HCT116 (cell line): Measurements from ENCODE around the gene LRRC56. TPM values are rescaled to one million over a fixed set of nuclear protein-coding genes. Genes with fewer than 3 reads are reported as not detected.

Experiments used
- ATAC-seq: fragments of 200-7000 bp; cut with Tn5 transposase; 2 replicates; pipeline ENCODE4 v1.9.1; 2020; ENCODE audit warnings: mild to moderate bottlenecking, moderate library complexity
- BruUV-seq: library from RNA; stranded (reverse); fragments of 400-500 nt; replicated peaks from 2 replicates; lab custom pipeline; 2021; lab: Mats Ljungman, UMichigan
- CTCF ChIA-PET: fragments of 300-600 bp; sonication (Branson Sonifier 250); formaldehyde crosslinking; loops from one replicate; lab custom pipeline; 2021; ENCODE audit warnings: antibody characterized with exemption; lab: Charles Lee
- POLR2A ChIA-PET: fragments of 300-600, 350-600 bp; sonication (Branson Sonifier 250); formaldehyde crosslinking; loops from one replicate; lab custom pipeline; 2021; ENCODE audit warnings: antibody characterized with exemption; lab: Charles Lee
- RAD21 ChIA-PET, 2 experiments: fragments of 300-600 bp; sonication (Branson Sonifier 250); formaldehyde crosslinking; loops; one replicate each; lab custom pipeline; 2023; ENCODE audit warnings: low total read pairs in 2 of 2; ENCODE audit not compliant: uncharacterized antibody in 2 of 2, unreplicated experiment in 2 of 2, low non-redundant PET in 1 of 2; lab: Charles Lee
- DNase-seq: peaks from one replicate; pipeline ENCODE4 v3.0.0-alpha.2; 2010; ENCODE audit warnings: low read depth, low spot score
- H2AFZ ChIP-seq: fragments of 200-600 bp; shearing (Covaris generic), sonication (generic); 2 replicates; pipeline ENCODE4 v1.6.1; 2017; ENCODE audit warnings: low read depth, mixed run types, mixed read lengths, antibody characterized with exemption, low read length; ENCODE audit not compliant: poor library complexity, severe bottlenecking
- H3K27ac ChIP-seq: 2 replicates; pipeline ENCODE4 v1.5.1; 2012; ENCODE audit warnings: low read depth, low read length
- H3K27me3 ChIP-seq: fragments of 200-600 bp; sonication (generic); 2 replicates; pipeline ENCODE4 v1.6.1; 2016; ENCODE audit warnings: mixed run types, low read length, mixed read lengths; ENCODE audit not compliant: insufficient read depth
- H3K36me3 ChIP-seq, 2 experiments: fragments of 200-500 bp in 1 of 2; fragments of 200-600 bp in 1 of 2; sonication (Bioruptor generic) in 1 of 2; sonication (generic) in 1 of 2; 2 replicates each; pipeline versions ENCODE4 v1.5.1 to v1.6.1; 2014 to 2016; ENCODE audit warnings: low read length in 2 of 2, inconsistent platforms in 1 of 2, mixed read lengths in 1 of 2, mixed run types in 1 of 2; ENCODE audit not compliant: insufficient read depth in 2 of 2, control insufficient read depth in 1 of 2
- H3K4me1 ChIP-seq, 2 experiments: fragments of 200-600 bp in 1 of 2; sonication (generic) in 1 of 2; 2 replicates each; pipeline versions ENCODE4 v1.5.1 to v1.6.1; 2012 to 2017; ENCODE audit warnings: low read length in 2 of 2, inconsistent platforms in 1 of 2, mild to moderate bottlenecking in 1 of 2, mixed read lengths in 1 of 2, mixed run types in 1 of 2, moderate library complexity in 1 of 2; ENCODE audit not compliant: insufficient read depth in 2 of 2, control insufficient read depth in 1 of 2
- H3K4me2 ChIP-seq: fragments of 200-600 bp; sonication (generic); 2 replicates; pipeline ENCODE4 v1.6.1; 2017; ENCODE audit warnings: mixed run types, low read length, mixed read lengths
- H3K4me3 ChIP-seq, 2 experiments: fragments of 200-600 bp in 1 of 2; sonication (generic) in 1 of 2; replicated peaks in 1 of 2; 2 replicates each; pipeline ENCODE4 v1.5.1; 2011 to 2016; ENCODE audit warnings: low read length in 2 of 2, control low read depth in 1 of 2, low read depth in 1 of 2, mild to moderate bottlenecking in 1 of 2, mixed read lengths in 1 of 2, mixed run types in 1 of 2
- H3K79me2 ChIP-seq: fragments of 200-600 bp; sonication (generic); 2 replicates; pipeline ENCODE4 v1.6.1; 2017; ENCODE audit warnings: mild to moderate bottlenecking, mixed run types, low read length, moderate library complexity, mixed read lengths; ENCODE audit not compliant: insufficient read depth
- H3K9ac ChIP-seq: fragments of 200-600 bp; sonication (generic); 2 replicates; pipeline ENCODE4 v1.6.1; 2016; ENCODE audit warnings: low read length, mixed read lengths
- H3K9me2 ChIP-seq: fragments of 200-600 bp; sonication (generic), shearing (Covaris generic); 2 replicates; pipeline ENCODE4 v1.6.1; 2017; ENCODE audit warnings: mixed run types, mild to moderate bottlenecking, moderate library complexity; ENCODE audit not compliant: insufficient read depth
- H3K9me3 ChIP-seq, 2 experiments: fragments of 200-500 bp in 1 of 2; fragments of 200-600 bp in 1 of 2; sonication (Bioruptor generic) in 1 of 2; sonication (generic) in 1 of 2; 2 replicates each; pipeline ENCODE4 v1.6.1; 2014 to 2017; ENCODE audit warnings: low read length in 2 of 2, mixed read lengths in 2 of 2, inconsistent platforms in 1 of 2, low read depth in 1 of 2, mild to moderate bottlenecking in 1 of 2, mixed run types in 1 of 2, moderate library complexity in 1 of 2; ENCODE audit not compliant: control insufficient read depth in 1 of 2, insufficient read depth in 1 of 2
- H4K20me1 ChIP-seq: fragments of 200-600 bp; sonication (generic), shearing (Covaris generic); 2 replicates; pipeline ENCODE4 v1.6.1; 2017; ENCODE audit warnings: mixed run types, mild to moderate bottlenecking, moderate library complexity; ENCODE audit not compliant: insufficient read depth
- ATF3 ChIP-seq: IDR thresholded peaks from 2 replicates; pipeline ENCODE4 v1.6.1; 2012
- CBX3 ChIP-seq: IDR thresholded peaks from 2 replicates; pipeline ENCODE4 v1.6.1; 2012; ENCODE audit warnings: low read depth
- CEBPB ChIP-seq: IDR thresholded peaks from 2 replicates; pipeline ENCODE4 v1.6.1; 2012; ENCODE audit warnings: low read depth
- CTCF ChIP-seq, 3 experiments: fragments of 200-600 bp in 1 of 3; sonication (generic) in 1 of 3; IDR thresholded peaks in 2 of 3; conservative IDR thresholded peaks in 1 of 3; 2 replicates each; pipeline ENCODE4 v1.5.1; 2012 to 2017; ENCODE audit warnings: low read depth in 2 of 3, low read length in 2 of 3, antibody characterized with exemption in 1 of 3, borderline replicate concordance in 1 of 3, control low read depth in 1 of 3, mild to moderate bottlenecking in 1 of 3, mixed read lengths in 1 of 3, mixed run types in 1 of 3, moderate library complexity in 1 of 3; ENCODE audit not compliant: insufficient read depth in 1 of 3
- ELF1 ChIP-seq: IDR thresholded peaks from 2 replicates; pipeline ENCODE4 v1.6.1; 2012; ENCODE audit warnings: low read depth, borderline replicate concordance
- EZH2 ChIP-seq: fragments of 200-600 bp; sonication (generic); IDR thresholded peaks from 2 replicates; pipeline ENCODE4 v1.6.1; 2017; ENCODE audit warnings: antibody characterized with exemption, mixed run types
- EZH2phosphoT487 ChIP-seq: fragments of 200-600 bp; IDR thresholded peaks from 2 replicates; pipeline ENCODE4 v1.6.1; 2018; ENCODE audit warnings: antibody characterized with exemption, borderline replicate concordance
- FOSL1 ChIP-seq: IDR thresholded peaks from 2 replicates; pipeline ENCODE4 v1.6.1; 2012; ENCODE audit warnings: low read depth
- POLR2A ChIP-seq: IDR thresholded peaks from 2 replicates; pipeline ENCODE4 v1.7.0; 2011; ENCODE audit warnings: borderline replicate concordance; ENCODE audit not compliant: insufficient read depth, insufficient read length; ENCODE audit errors: extremely low read depth
- POLR2AphosphoS5 ChIP-seq: IDR thresholded peaks from 2 replicates; pipeline ENCODE4 v1.6.1; 2011; ENCODE audit warnings: mild to moderate bottlenecking, low read depth, low read length, moderate library complexity
- REST ChIP-seq: IDR thresholded peaks from 2 replicates; pipeline ENCODE4 v1.6.1; 2012; ENCODE audit warnings: low read depth
- SIN3A ChIP-seq: IDR thresholded peaks from 2 replicates; pipeline ENCODE4 v1.6.1; 2012; ENCODE audit warnings: low read depth
- SRF ChIP-seq: IDR thresholded peaks from 2 replicates; pipeline ENCODE4 v1.6.1; 2012; ENCODE audit warnings: low read depth
- ZFX ChIP-seq: fragments of 450-650 bp; IDR thresholded peaks from 2 replicates; pipeline ENCODE4 v1.6.1; 2017
- intact Hi-C: fragments of 100-400 bp; cut with micrococcal nuclease; formaldehyde crosslinking; loops from 2 replicates; pipeline ENCODE4 v1.10.0; 2022
- total RNA-seq: library from RNA; stranded (reverse); gene quantifications from one replicate; pipeline ENCODE4 v1.2.1, GENCODE V29; 2021; ENCODE audit not compliant: unreplicated experiment

The LRRC56 gene
- total RNA-seq, 1 experiment from 2014 or later = 9.1 TPM

GRCh38 chr11:521177-521688 lies 16.1 kb upstream of the LRRC56 start:
- Histone ChIP-seq H3K4me1 (peaks cover 4 to 5% of the 10 kb centered on the region in 2 experiments; a peak in 3 of 4 replicates), H3K27me3 (no peaks in the 10 kb centered on the region), H3K36me3 (no peaks in the 10 kb centered on the region), H3K79me2 (no peaks in the 10 kb centered on the region), H3K9me2 (no peaks in the 10 kb centered on the region), H2AFZ (no peak overlapping the region), H3K4me2 (no peak overlapping the region), H3K9me3 (peaks cover 0 to 10% of the 10 kb centered on the region in 2 experiments; a peak in 1 of 4 replicates), H4K20me1 (no peaks in the 10 kb centered on the region), H3K9ac (no peak overlapping the region), H3K27ac (no peak overlapping the region), H3K4me3 (no peak overlapping the region)
- CTCF ChIA-PET = no interaction called here
- DNase-seq (no peak), ATAC-seq (no peak)
- POLR2A ChIA-PET = no interaction called here
- RAD21 ChIA-PET = no interaction called here
- intact Hi-C loops = no loop called here
- TF ChIP-seq CEBPB (no peak), ZFX (no peak), ELF1 (no peak), POLR2AphosphoS5 (no peak), POLR2A (no peak), SRF (no peak), EZH2 (no peak)
- BruUV-seq = no TSS peak

GRCh38 chr11:526192-526591 lies 11.1 kb upstream of the LRRC56 start:
- intact Hi-C loops = no loop called here
- H3K27ac ChIP-seq = no peak overlapping the region
- H3K36me3 ChIP-seq = peaks cover 0 to under 1% of the 10 kb centered on the region in 2 experiments; a peak in 1 of 4 replicates
- H3K4me2 ChIP-seq = no peak overlapping the region
- H4K20me1 ChIP-seq = no peaks in the 10 kb centered on the region
- CTCF ChIA-PET = no interaction called here
- H3K27me3 ChIP-seq = no peaks in the 10 kb centered on the region
- ATAC-seq = no peak
- RAD21 ChIA-PET = no interaction called here
- no peaks in the 10 kb centered on the region for H3K79me2 ChIP-seq
- no peak overlapping the region for H3K4me3 ChIP-seq
- DNase-seq = no peak
- H3K9ac ChIP-seq = no peak overlapping the region
- no peaks in the 10 kb centered on the region for H3K9me2 ChIP-seq
- no peaks in the 10 kb centered on the region; a peak in 1 of 4 replicates for H3K9me3 ChIP-seq
- no peak overlapping the region for H2AFZ ChIP-seq
- no peaks in the 10 kb centered on the region for H3K4me1 ChIP-seq
- no TSS peak for BruUV-seq
- TF ChIP-seq EZH2phosphoT487 (no peak), CBX3 (no peak), ATF3 (no peak), FOSL1 (no peak), REST (no peak), CEBPB (no peak), CTCF (IDR thresholded peaks at IDR 0.05 in 2 of 3, conservative IDR thresholded peaks at IDR 0.05 in 1 of 3; ENCODE audit: borderline replicate concordance in 1 of 3, insufficient read depth in 1 of 3, low read depth in 2 of 3, low read length in 2 of 3) (no peak), SIN3A (no peak)
- POLR2A ChIA-PET = no interaction called here
